MCF 10A (cell line): ENCODE data around the gene IL36B. TPM values are rescaled to one million over a fixed set of nuclear protein-coding genes. Genes with fewer than 3 reads are reported as not detected.

ENCODE experiments used
- BruUV-seq: library from RNA; stranded (reverse); fragments of 400-500 nt; replicated peaks from 2 replicates; lab custom pipeline; 2021; lab: Mats Ljungman, UMichigan
- CTCF ChIA-PET: fragments of 300-600 bp; sonication (Branson Sonifier 250); formaldehyde crosslinking; extraction: SDS; loops from one replicate; lab custom pipeline; 2021; ENCODE audit warnings: antibody characterized with exemption, inconsistent platforms; lab: Yijun Ruan, JAX
- POLR2A ChIA-PET: fragments of 300-600, 350-650 bp; sonication (Branson Sonifier 250); formaldehyde crosslinking; extraction: SDS; loops from one replicate; lab custom pipeline; 2020; ENCODE audit warnings: antibody characterized with exemption, inconsistent platforms; lab: Yijun Ruan, JAX
- DNase-seq: peaks from one replicate; pipeline ENCODE4 v3.0.0-alpha.2; 2018; ENCODE audit not compliant: unreplicated experiment
- H3K27ac Mint-ChIP-seq: one replicate; pipeline ENCODE4 v1.8.0; 2022; ENCODE audit warnings: mild to moderate bottlenecking, low read depth, mixed read lengths; ENCODE audit not compliant: unreplicated experiment
- H3K27me3 Mint-ChIP-seq: one replicate; pipeline ENCODE4 v1.8.0; 2022; ENCODE audit warnings: mixed read lengths; ENCODE audit not compliant: insufficient read depth, unreplicated experiment
- H3K36me3 Mint-ChIP-seq: one replicate; pipeline ENCODE4 v1.8.0; 2022; ENCODE audit warnings: mild to moderate bottlenecking, moderate library complexity, mixed read lengths; ENCODE audit not compliant: insufficient read depth, unreplicated experiment
- H3K4me1 Mint-ChIP-seq: one replicate; pipeline ENCODE4 v1.8.0; 2022; ENCODE audit warnings: mixed read lengths; ENCODE audit not compliant: insufficient read depth, unreplicated experiment
- H3K4me3 Mint-ChIP-seq: one replicate; pipeline ENCODE4 v1.8.0; 2022; ENCODE audit warnings: mild to moderate bottlenecking, moderate library complexity, mixed read lengths; ENCODE audit not compliant: unreplicated experiment
- H3K9me3 Mint-ChIP-seq: one replicate; pipeline ENCODE4 v1.8.0; 2022; ENCODE audit warnings: mixed read lengths; ENCODE audit not compliant: unreplicated experiment
- intact Hi-C: fragments of 100-400 bp; cut with micrococcal nuclease; formaldehyde crosslinking; loops from 2 replicates; pipeline ENCODE4 v1.14.1; 2022
- total RNA-seq: library from RNA; stranded (reverse); gene quantifications from 2 replicates; pipeline ENCODE4 v1.2.3, GENCODE V29; 2022
- TF ChIP-seq, protein P1 (sequence below): fragments of 200-600 bp; IDR thresholded peaks from one replicate; pipeline ENCODE4 v1.8.0; 2022; ENCODE audit warnings: antibody characterized with exemption, mild to moderate bottlenecking; ENCODE audit not compliant: unreplicated experiment

The IL36B gene
- total RNA-seq, 1 experiment from 2014 or later = not detected

DNA sequence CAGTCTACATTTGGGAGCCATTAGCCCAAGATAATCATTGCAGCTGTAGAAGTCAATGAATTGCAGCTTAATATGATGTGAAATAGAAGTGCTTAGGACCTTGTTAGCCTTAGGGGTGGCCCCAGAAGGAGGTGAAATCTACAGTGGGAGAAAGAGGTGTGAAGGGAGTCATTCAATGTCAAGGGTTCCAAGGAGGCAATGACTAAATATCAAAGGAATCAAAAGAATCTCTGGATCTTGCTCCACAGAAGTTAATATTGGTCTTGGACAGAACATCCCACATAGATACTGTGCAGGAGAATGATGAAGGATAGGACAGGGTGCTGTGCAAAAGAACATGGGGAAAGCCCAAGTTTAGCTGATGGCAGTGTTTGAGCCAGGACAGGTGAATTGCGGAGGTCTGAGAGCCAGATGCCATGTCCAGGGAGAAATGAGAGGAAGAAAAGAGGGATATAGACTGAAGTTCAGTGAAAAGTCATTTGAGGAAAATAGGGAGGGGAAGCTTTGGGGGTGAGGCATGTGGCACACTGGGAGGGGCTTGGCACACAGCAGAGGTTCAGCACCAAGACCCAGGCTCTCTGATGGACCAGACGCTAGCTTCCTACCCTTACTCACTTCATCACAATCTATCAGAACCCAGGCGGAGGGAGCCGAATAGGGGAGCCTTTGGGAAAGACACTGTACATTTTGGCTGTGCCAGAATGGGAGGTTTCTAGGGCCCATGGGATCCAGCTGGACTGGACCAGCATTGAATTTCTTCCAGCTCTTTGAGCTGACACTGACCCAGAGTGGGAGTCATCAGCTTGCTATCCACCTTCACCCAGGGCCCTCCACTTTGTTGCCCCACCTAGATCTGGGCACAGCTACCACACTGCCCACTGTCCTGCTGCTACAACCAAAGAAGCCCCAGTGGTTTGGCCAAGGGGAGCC is 17.3 kb upstream of the IL36B start:
- no peak overlapping the region for H3K4me3 Mint-ChIP-seq
- no TSS peak for BruUV-seq
- DNase-seq = no peak
- TF ChIP-seq, protein P1, sequence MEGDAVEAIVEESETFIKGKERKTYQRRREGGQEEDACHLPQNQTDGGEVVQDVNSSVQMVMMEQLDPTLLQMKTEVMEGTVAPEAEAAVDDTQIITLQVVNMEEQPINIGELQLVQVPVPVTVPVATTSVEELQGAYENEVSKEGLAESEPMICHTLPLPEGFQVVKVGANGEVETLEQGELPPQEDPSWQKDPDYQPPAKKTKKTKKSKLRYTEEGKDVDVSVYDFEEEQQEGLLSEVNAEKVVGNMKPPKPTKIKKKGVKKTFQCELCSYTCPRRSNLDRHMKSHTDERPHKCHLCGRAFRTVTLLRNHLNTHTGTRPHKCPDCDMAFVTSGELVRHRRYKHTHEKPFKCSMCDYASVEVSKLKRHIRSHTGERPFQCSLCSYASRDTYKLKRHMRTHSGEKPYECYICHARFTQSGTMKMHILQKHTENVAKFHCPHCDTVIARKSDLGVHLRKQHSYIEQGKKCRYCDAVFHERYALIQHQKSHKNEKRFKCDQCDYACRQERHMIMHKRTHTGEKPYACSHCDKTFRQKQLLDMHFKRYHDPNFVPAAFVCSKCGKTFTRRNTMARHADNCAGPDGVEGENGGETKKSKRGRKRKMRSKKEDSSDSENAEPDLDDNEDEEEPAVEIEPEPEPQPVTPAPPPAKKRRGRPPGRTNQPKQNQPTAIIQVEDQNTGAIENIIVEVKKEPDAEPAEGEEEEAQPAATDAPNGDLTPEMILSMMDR = no peak
- H3K9me3 Mint-ChIP-seq = peaks cover 8% of the 10 kb centered on the region
- peaks cover 5% of the 10 kb centered on the region for H3K36me3 Mint-ChIP-seq
- intact Hi-C loops = no loop called here
- no peaks in the 10 kb centered on the region for H3K27me3 Mint-ChIP-seq
- ChIA-PET CTCF (interaction anchor here (0.7 to 1.7 kb wide), 2 partner anchors 9 to 48 kb away, joined by 4 read pairs; no protein-coding TSS in a partner anchor), POLR2A (no interaction called here)
- H3K4me1 Mint-ChIP-seq = peaks cover 15% of the 10 kb centered on the region
- H3K27ac Mint-ChIP-seq = no peak overlapping the region

DNA sequence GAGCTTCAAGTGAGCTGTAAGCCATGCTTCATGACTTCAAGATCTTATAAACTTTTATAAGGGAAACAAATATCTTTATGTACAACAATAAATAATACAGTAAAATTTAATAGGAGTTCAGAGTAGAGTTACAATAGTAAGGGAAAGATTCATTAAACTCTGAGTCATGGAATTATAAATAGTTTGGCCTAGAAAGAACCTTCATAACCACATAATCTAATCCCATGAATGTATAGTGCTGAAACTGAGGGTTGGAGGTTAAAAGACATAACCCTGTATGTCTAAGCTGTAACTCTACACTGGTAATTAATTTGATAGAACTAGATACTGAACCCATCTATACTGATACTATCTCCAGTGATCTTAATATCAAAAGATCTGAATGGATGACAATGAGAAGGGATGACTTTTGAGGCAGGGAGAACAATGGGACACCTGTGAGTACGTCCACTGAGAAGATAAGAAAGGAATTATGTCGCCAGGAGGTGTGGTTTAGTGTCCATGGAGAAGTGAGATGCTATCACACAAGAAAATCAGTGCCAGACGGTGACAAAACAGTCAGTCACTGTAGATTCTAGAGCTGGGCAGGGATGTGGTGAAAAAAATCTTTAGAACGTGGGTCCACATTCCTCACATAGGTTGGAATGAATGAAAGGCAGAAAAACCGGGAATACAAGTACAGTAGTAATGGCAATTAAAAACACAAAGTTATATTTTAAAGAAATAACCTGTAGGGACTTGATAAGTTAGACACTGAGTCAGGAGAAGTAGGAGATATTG is 16.2 kb upstream of the IL36B start:
- ChIA-PET CTCF (interaction anchor here (0.7 to 1.7 kb wide), 4 partner anchors 10 to 110 kb away, joined by 3 to 4 read pairs (median 4); no protein-coding TSS in a partner anchor), POLR2A (interaction anchor here (1.5 kb wide), 1 partner anchor 9 kb away, joined by 3 read pairs; no protein-coding TSS in a partner anchor)
- TF ChIP-seq, protein P1 = no peak
- H3K4me3 Mint-ChIP-seq = no peak overlapping the region
- H3K36me3 Mint-ChIP-seq = peaks cover 6% of the 10 kb centered on the region
- H3K9me3 Mint-ChIP-seq = peaks cover 8% of the 10 kb centered on the region
- BruUV-seq = no TSS peak
- no peaks in the 10 kb centered on the region for H3K27me3 Mint-ChIP-seq
- intact Hi-C loops = no loop called here
- no peak for DNase-seq
- no peak overlapping the region for H3K27ac Mint-ChIP-seq
- peaks cover 15% of the 10 kb centered on the region for H3K4me1 Mint-ChIP-seq

DNA sequence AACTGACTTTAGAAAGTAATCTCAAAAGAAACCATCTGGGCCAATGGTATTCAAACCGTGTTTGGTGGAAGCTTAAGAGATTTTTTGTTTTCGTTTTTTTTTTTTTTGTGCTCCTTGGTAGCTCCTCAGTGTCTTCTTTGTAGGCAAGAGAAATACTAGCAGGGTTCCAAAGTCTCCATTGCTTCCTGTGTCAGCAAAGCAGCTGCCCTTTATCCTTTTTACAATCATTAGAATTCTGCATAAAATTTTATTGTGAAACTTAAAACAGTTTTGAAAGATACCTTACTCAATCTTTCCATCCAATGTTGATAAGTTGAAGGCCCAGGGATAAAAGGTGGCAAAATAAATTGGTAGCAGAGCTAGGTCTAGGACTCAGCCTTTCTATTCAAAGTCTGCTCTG is 15.6 kb upstream of the IL36B start:
- Mint-ChIP-seq H3K36me3 (peaks cover 6% of the 10 kb centered on the region), H3K4me1 (peaks cover 15% of the 10 kb centered on the region), H3K9me3 (peaks cover 8% of the 10 kb centered on the region), H3K27ac (no peak overlapping the region), H3K4me3 (no peak overlapping the region), H3K27me3 (no peaks in the 10 kb centered on the region)
- no TSS peak for BruUV-seq
- no peak for DNase-seq
- ChIA-PET CTCF (interaction anchor here (1.0 to 1.1 kb wide), 2 partner anchors 13 to 109 kb away, joined by 3 read pairs; no protein-coding TSS in a partner anchor), POLR2A (interaction anchor here (1.5 kb wide), 1 partner anchor 10 kb away, joined by 3 read pairs; no protein-coding TSS in a partner anchor)
- TF ChIP-seq, protein P1 = no peak
- intact Hi-C loops = no loop called here
